GM23338 (cell line): ENCODE measurements around the gene ANO10. TPM values are rescaled to one million over a fixed set of nuclear protein-coding genes. Genes with fewer than 3 reads are reported as not detected.

Experiments
- ATAC-seq: fragments of 200-7000 bp; cut with Tn5 transposase; 3 replicates; pipeline ENCODE4 v1.9.1; 2020
- DNase-seq: peaks from one replicate; pipeline ENCODE4 v3.0.0-alpha.2; 2015; ENCODE audit warnings: low spot score
- H2AFZ ChIP-seq: fragments of 200-600 bp; sonication (generic); 2 replicates; pipeline ENCODE4 v1.8.0; 2016; ENCODE audit warnings: antibody characterized with exemption, mild to moderate bottlenecking, moderate library complexity
- H3F3A ChIP-seq: fragments of 200-600 bp; sonication (generic); replicated peaks from 2 replicates; pipeline ENCODE4 v1.8.0; 2017; ENCODE audit warnings: antibody characterized with exemption, mixed run types, low read depth
- H3K27ac ChIP-seq: fragments of 200-600 bp; sonication (generic); 2 replicates; pipeline ENCODE4 v1.6.1; 2016; ENCODE audit warnings: low read depth
- H3K27me3 ChIP-seq: fragments of 200-600 bp; sonication (generic); 2 replicates; pipeline ENCODE4 v1.8.0; 2016; ENCODE audit warnings: mild to moderate bottlenecking, mixed run types, moderate library complexity; ENCODE audit not compliant: insufficient read depth
- H3K36me3 ChIP-seq: fragments of 200-600 bp; sonication (generic); 2 replicates; pipeline ENCODE4 v1.8.0; 2016; ENCODE audit warnings: mild to moderate bottlenecking; ENCODE audit not compliant: insufficient read depth
- H3K4me1 ChIP-seq: fragments of 200-600 bp; sonication (generic); 2 replicates; pipeline ENCODE4 v1.8.0; 2016; ENCODE audit warnings: mild to moderate bottlenecking, moderate library complexity; ENCODE audit not compliant: insufficient read depth
- H3K4me2 ChIP-seq: fragments of 200-600 bp; sonication (generic); 2 replicates; pipeline ENCODE4 v1.7.1; 2017; ENCODE audit warnings: mixed run types
- H3K4me3 ChIP-seq: fragments of 200-600 bp; sonication (generic); 2 replicates; pipeline ENCODE4 v1.6.1; 2016; ENCODE audit warnings: mixed run types
- H3K79me2 ChIP-seq: fragments of 200-600 bp; sonication (generic); replicated peaks from 2 replicates; pipeline ENCODE4 v1.8.0; 2017; ENCODE audit warnings: mild to moderate bottlenecking; ENCODE audit not compliant: insufficient read depth
- H3K9me2 ChIP-seq: fragments of 200-600 bp; sonication (generic); 2 replicates; pipeline ENCODE4 v1.8.0; 2017; ENCODE audit not compliant: insufficient read depth
- H4K20me1 ChIP-seq: fragments of 200-600 bp; sonication (generic); replicated peaks from 2 replicates; pipeline ENCODE4 v1.8.0; 2017; ENCODE audit warnings: mild to moderate bottlenecking; ENCODE audit not compliant: insufficient read depth
- H3K27ac Mint-ChIP-seq: 2 replicates; pipeline ENCODE4 v1.8.0; 2020; ENCODE audit warnings: inconsistent platforms, mild to moderate bottlenecking, moderate library complexity, mixed read lengths
- H3K27me3 Mint-ChIP-seq: 3 replicates; pipeline ENCODE4 v1.8.0; 2022; ENCODE audit warnings: low read depth, mild to moderate bottlenecking, moderate library complexity, mixed read lengths, inconsistent platforms; ENCODE audit not compliant: insufficient read depth, poor library complexity
- H3K36me3 Mint-ChIP-seq: 3 replicates; pipeline ENCODE4 v1.8.0; 2021; ENCODE audit warnings: low read depth, mild to moderate bottlenecking, inconsistent platforms, moderate library complexity, mixed read lengths
- H3K4me1 Mint-ChIP-seq: 3 replicates; pipeline ENCODE4 v1.8.0; 2020; ENCODE audit warnings: mild to moderate bottlenecking, inconsistent platforms, mixed read lengths
- H3K4me3 Mint-ChIP-seq: 3 replicates; pipeline ENCODE4 v1.8.0; 2021; ENCODE audit warnings: moderate library complexity, mild to moderate bottlenecking, inconsistent platforms, mixed read lengths
- H3K9me3 Mint-ChIP-seq: 3 replicates; pipeline ENCODE4 v1.8.0; 2020; ENCODE audit warnings: moderate library complexity, mild to moderate bottlenecking, inconsistent platforms, mixed read lengths
- EZH2 ChIP-seq: fragments of 200-600 bp; sonication (generic); IDR thresholded peaks from one replicate; pipeline ENCODE4 v1.8.0; 2017; ENCODE audit warnings: antibody characterized with exemption, mild to moderate bottlenecking, low read depth; ENCODE audit not compliant: unreplicated experiment
- EZH2phosphoT487 ChIP-seq: fragments of 200-600 bp; sonication (generic); IDR thresholded peaks from one replicate; pipeline ENCODE4 v1.8.1; 2018; ENCODE audit warnings: antibody characterized with exemption; ENCODE audit not compliant: unreplicated experiment
- NANOG ChIP-seq: IDR thresholded peaks from 2 replicates; pipeline ENCODE4 v1.6.1; 2016; ENCODE audit warnings: antibody characterized with exemption, borderline replicate concordance
- POLR2AphosphoS5 ChIP-seq: IDR thresholded peaks from 2 replicates; pipeline ENCODE4 v1.6.1; 2016; ENCODE audit warnings: antibody characterized with exemption, low read depth
- REST ChIP-seq: IDR thresholded peaks from one replicate; pipeline ENCODE4 v1.6.1; 2018; ENCODE audit warnings: antibody characterized with exemption; ENCODE audit not compliant: unreplicated experiment
- ZNF331 ChIP-seq: fragments of 250-450 bp; sonication (Bioruptor Pico); IDR thresholded peaks from 2 replicates; pipeline ENCODE4 v1.5.0; 2020; ENCODE audit warnings: low read depth, mild to moderate bottlenecking, moderate library complexity
- polyA plus RNA-seq: library from polyadenylated mRNA; unstranded; fragments of >200 nt; fragmentation: Nextera tagmentation; extraction: Ambion mirVana; gene quantifications from 2 replicates; pipeline ENCODE4 v1.2.1, GENCODE V29; 2016
- total RNA-seq: library from RNA; depleted of rRNA; stranded (reverse); fragments of >200 nt; shearing (Covaris generic); gene quantifications from 2 replicates; pipeline ENCODE4 v1.2.3, GENCODE V29; 2014
- TF ChIP-seq, protein P1 (sequence below): IDR thresholded peaks from 2 replicates; pipeline ENCODE4 v1.6.1; 2016; ENCODE audit warnings: antibody characterized with exemption
- TF ChIP-seq, protein P2 (sequence below), 2 experiments: fragments of 200-600 bp in 1 of 2; sonication (generic) in 1 of 2; conservative IDR thresholded peaks; 2 replicates each; pipeline versions ENCODE4 v1.5.1 to v1.6.1; 2016 to 2017; ENCODE audit warnings: antibody characterized with exemption in 2 of 2, low read depth in 2 of 2, mild to moderate bottlenecking in 2 of 2, moderate library complexity in 1 of 2

The ANO10 gene
- total and polyA plus RNA-seq, 2 experiments from 2014 or later, result 29.2 to 48.1 TPM

- TF ChIP-seq, protein P1, sequence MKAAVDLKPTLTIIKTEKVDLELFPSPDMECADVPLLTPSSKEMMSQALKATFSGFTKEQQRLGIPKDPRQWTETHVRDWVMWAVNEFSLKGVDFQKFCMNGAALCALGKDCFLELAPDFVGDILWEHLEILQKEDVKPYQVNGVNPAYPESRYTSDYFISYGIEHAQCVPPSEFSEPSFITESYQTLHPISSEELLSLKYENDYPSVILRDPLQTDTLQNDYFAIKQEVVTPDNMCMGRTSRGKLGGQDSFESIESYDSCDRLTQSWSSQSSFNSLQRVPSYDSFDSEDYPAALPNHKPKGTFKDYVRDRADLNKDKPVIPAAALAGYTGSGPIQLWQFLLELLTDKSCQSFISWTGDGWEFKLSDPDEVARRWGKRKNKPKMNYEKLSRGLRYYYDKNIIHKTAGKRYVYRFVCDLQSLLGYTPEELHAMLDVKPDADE, result no peak
- TF ChIP-seq POLR2AphosphoS5 (no peak), EZH2phosphoT487 (no peak)
Observed at GRCh38 chr3:43540624-43541023, 81.2 kb downstream of the ANO10 start (continued).

DNA sequence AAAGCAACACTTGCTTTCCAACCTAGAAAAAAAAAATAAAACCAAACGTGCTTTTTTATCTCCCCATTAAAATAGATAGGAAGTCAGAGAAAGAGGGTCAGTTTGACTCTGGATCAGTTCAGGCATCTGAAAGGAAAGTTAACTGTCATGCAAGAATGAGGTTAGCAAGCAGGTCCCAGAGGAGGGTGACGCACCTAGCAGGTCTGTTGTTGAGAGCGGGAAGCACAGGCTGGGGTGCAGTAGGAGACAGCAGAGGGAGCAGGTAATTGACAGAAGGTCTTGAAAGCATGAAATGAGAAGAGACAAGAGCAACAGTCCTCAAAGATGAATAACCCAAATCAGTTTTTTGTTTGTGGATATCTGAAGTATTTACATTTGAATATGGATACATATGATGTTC, 82.5 kb downstream of the ANO10 start:
- no peaks in the 10 kb centered on the region for H3K36me3 ChIP-seq
- no peak overlapping the region for H3K27ac ChIP-seq
- H3K4me3 Mint-ChIP-seq, result no peak overlapping the region
- peak overlapping the region; percentile 11; the same call in 1 of the 2 replicates for H3K27ac Mint-ChIP-seq
- ATAC-seq (peak; percentile 93), DNase-seq (peak; percentile 75)
- TF ChIP-seq REST, result no peak
- TF ChIP-seq, protein P2, sequence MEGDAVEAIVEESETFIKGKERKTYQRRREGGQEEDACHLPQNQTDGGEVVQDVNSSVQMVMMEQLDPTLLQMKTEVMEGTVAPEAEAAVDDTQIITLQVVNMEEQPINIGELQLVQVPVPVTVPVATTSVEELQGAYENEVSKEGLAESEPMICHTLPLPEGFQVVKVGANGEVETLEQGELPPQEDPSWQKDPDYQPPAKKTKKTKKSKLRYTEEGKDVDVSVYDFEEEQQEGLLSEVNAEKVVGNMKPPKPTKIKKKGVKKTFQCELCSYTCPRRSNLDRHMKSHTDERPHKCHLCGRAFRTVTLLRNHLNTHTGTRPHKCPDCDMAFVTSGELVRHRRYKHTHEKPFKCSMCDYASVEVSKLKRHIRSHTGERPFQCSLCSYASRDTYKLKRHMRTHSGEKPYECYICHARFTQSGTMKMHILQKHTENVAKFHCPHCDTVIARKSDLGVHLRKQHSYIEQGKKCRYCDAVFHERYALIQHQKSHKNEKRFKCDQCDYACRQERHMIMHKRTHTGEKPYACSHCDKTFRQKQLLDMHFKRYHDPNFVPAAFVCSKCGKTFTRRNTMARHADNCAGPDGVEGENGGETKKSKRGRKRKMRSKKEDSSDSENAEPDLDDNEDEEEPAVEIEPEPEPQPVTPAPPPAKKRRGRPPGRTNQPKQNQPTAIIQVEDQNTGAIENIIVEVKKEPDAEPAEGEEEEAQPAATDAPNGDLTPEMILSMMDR (conservative IDR thresholded peaks at IDR 0.05; ENCODE audit: low read depth in 2 of 2), result 0 out of 4 replicates have a peak, but pooled peaks of 1 of the 2 experiments have one; percentile 12
- H3K9me3 Mint-ChIP-seq, result no peaks in the 10 kb centered on the region
- no peaks in the 10 kb centered on the region for H3F3A ChIP-seq
- no peaks in the 10 kb centered on the region for H3K36me3 Mint-ChIP-seq
- H3K4me3 ChIP-seq, result no peak overlapping the region
- H4K20me1 ChIP-seq, result no peaks in the 10 kb centered on the region
- H3K4me2 ChIP-seq, result peak overlapping the region; percentile 33
- no peaks in the 10 kb centered on the region for H3K27me3 ChIP-seq
- peaks cover 52% of the 10 kb centered on the region for H3K4me1 ChIP-seq
- H3K9me2 ChIP-seq, result no peaks in the 10 kb centered on the region
- no peak overlapping the region for H2AFZ ChIP-seq
- peaks cover 53% of the 10 kb centered on the region for H3K4me1 Mint-ChIP-seq
- H3K79me2 ChIP-seq, result no peaks in the 10 kb centered on the region
- H3K27me3 Mint-ChIP-seq, result peaks cover 3% of the 10 kb centered on the region

GRCh38 chr3:43537225-43537624, 84.6 kb downstream of the ANO10 start:
- Histone ChIP-seq H3K4me1 (peaks cover 54% of the 10 kb centered on the region), H3F3A (no peaks in the 10 kb centered on the region), H3K9me2 (no peaks in the 10 kb centered on the region), H2AFZ (no peak overlapping the region), H3K36me3 (no peaks in the 10 kb centered on the region), H3K4me3 (no peak overlapping the region), H3K27ac (no peak overlapping the region), H3K27me3 (no peaks in the 10 kb centered on the region), H3K4me2 (0 out of 2 replicates have a peak overlapping the region, but pooled peaks have one; percentile 27), H3K79me2 (no peaks in the 10 kb centered on the region), H4K20me1 (no peaks in the 10 kb centered on the region)
- H3K4me3 Mint-ChIP-seq, result no peak overlapping the region
- H3K9me3 Mint-ChIP-seq, result no peaks in the 10 kb centered on the region
- H3K4me1 Mint-ChIP-seq, result peaks cover 52% of the 10 kb centered on the region
- H3K36me3 Mint-ChIP-seq, result no peaks in the 10 kb centered on the region
- ATAC-seq (no peak), DNase-seq (no peak)
- H3K27ac Mint-ChIP-seq, result peak overlapping the region; percentile 1; the same call in 1 of the 2 replicates
- H3K27me3 Mint-ChIP-seq, result peaks cover 3% of the 10 kb centered on the region
- TF ChIP-seq EZH2, result no peak
- TF ChIP-seq ZNF331 (CRISPR knock-in tag), result no peak
- TF ChIP-seq, protein P1, result no peak
- TF ChIP-seq POLR2AphosphoS5, result no peak
- no peak for TF ChIP-seq NANOG
